B cell (primary cell): ENCODE measurements around the gene CNTNAP2. TPM values are rescaled to one million over a fixed set of nuclear protein-coding genes. Genes with fewer than 3 reads are reported as not detected.

Experiments used
- ATAC-seq: fragments of 200-7000 bp; cut with Tn5 transposase; one replicate; pipeline ENCODE4 v1.10.0; 2021; ENCODE audit warnings: low read depth, mild to moderate bottlenecking, moderate number of reproducible peaks, moderate library complexity
- CTCF ChIA-PET: fragments of 350-600 bp; sonication (Branson Sonifier 250); formaldehyde crosslinking; loops from one replicate; lab custom pipeline; 2021; ENCODE audit warnings: antibody characterized with exemption, inconsistent platforms; lab: Charles Lee
- POLR2A ChIA-PET: fragments of 350-600 bp; sonication (Branson Sonifier 250); formaldehyde crosslinking; loops from one replicate; lab custom pipeline; 2021; ENCODE audit warnings: antibody characterized with exemption; lab: Charles Lee
- DNase-seq: peaks from one replicate; pipeline ENCODE4 v3.0.0; 2013
- H2AFZ ChIP-seq: 2 replicates; pipeline ENCODE4 v1.6.1; 2012; ENCODE audit warnings: mild to moderate bottlenecking, low read depth, low read length; ENCODE audit not compliant: insufficient read depth, poor library complexity, severe bottlenecking
- H3K27ac ChIP-seq, 2 donors: 1 replicate in 1 of 2; 2 replicates in 1 of 2; pipeline ENCODE4 v1.5.1; 2012 to 2013; ENCODE audit warnings: low read length in 2 of 2, mild to moderate bottlenecking in 2 of 2, moderate library complexity in 1 of 2
- H3K27me3 ChIP-seq, 4 experiments: fragments of 200-600 bp in 1 of 4; sonication (generic) in 1 of 4; replicated peaks in 1 of 4; 1 replicate in 2 of 4; 2 replicates in 2 of 4; pipeline versions ENCODE4 v1.6.1 to v1.7.0; 2013 to 2016; ENCODE audit warnings: low read length in 3 of 4, mild to moderate bottlenecking in 2 of 4, mixed read lengths in 1 of 4, moderate library complexity in 1 of 4; ENCODE audit not compliant: insufficient read depth in 4 of 4, control insufficient read depth in 3 of 4; ENCODE audit errors: control extremely low read depth in 1 of 4
- H3K36me3 ChIP-seq, 2 experiments: replicated peaks in 1 of 2; 1 replicate in 1 of 2; 2 replicates in 1 of 2; pipeline versions ENCODE4 v1.6.1 to v1.7.1; 2013; ENCODE audit warnings: low read length in 1 of 2; ENCODE audit not compliant: insufficient read depth in 2 of 2, control insufficient read depth in 1 of 2; ENCODE audit errors: control extremely low read depth in 1 of 2, extremely low read depth in 1 of 2
- H3K4me1 ChIP-seq, 2 donors: fragments of 200-600 bp in 1 of 2; sonication (generic) in 1 of 2; 1 replicate in 1 of 2; 2 replicates in 1 of 2; pipeline versions ENCODE4 v1.5.1 to v1.6.1; 2013 to 2017; ENCODE audit warnings: low read length in 2 of 2; ENCODE audit not compliant: control insufficient read depth in 2 of 2, insufficient read depth in 2 of 2
- H3K4me2 ChIP-seq: replicated peaks from 2 replicates; pipeline ENCODE3; 2012; ENCODE audit warnings: mild to moderate bottlenecking, low read depth, low read length; ENCODE audit not compliant: poor library complexity, severe bottlenecking
- H3K4me3 ChIP-seq, 5 experiments: fragments of 200-600 bp in 1 of 5; sonication (generic) in 1 of 5; 1 replicate in 3 of 5; 2 replicates in 2 of 5; pipeline versions ENCODE4 v1.5.1 to v1.7.0; 2011 to 2016; ENCODE audit warnings: low read length in 4 of 5, mild to moderate bottlenecking in 4 of 5, low read depth in 2 of 5, control low read depth in 1 of 5, moderate library complexity in 1 of 5; ENCODE audit not compliant: insufficient read depth in 1 of 5; ENCODE audit errors: control extremely low read depth in 1 of 5, extremely low read depth in 1 of 5
- H3K79me2 ChIP-seq: fragments of 200-600 bp; sonication (generic); one replicate; pipeline ENCODE4 v1.6.0; 2016; ENCODE audit warnings: low read length; ENCODE audit not compliant: control insufficient read depth, insufficient read depth
- H3K9ac ChIP-seq: fragments of 200-600 bp; sonication (generic); 2 replicates; pipeline ENCODE4 v1.6.1; 2017; ENCODE audit warnings: mild to moderate bottlenecking, low read length, moderate library complexity
- H3K9me3 ChIP-seq, 3 donors: one replicate each; pipeline versions ENCODE4 v1.6.1 to v1.7.1; 2013; ENCODE audit warnings: low read length in 2 of 3; ENCODE audit not compliant: control insufficient read depth in 2 of 3, insufficient read depth in 1 of 3; ENCODE audit errors: control extremely low read depth in 1 of 3
- H4K20me1 ChIP-seq: 2 replicates; pipeline ENCODE4 v1.6.0; 2012; ENCODE audit warnings: mild to moderate bottlenecking, low read length; ENCODE audit not compliant: insufficient read depth, control insufficient read depth, poor library complexity, severe bottlenecking
- H3K27ac Mint-ChIP-seq: one replicate; pipeline ENCODE4 v1.8.0; 2021; ENCODE audit warnings: mixed read lengths
- H3K27me3 Mint-ChIP-seq: one replicate; pipeline ENCODE4 v1.8.0; 2021; ENCODE audit warnings: mixed read lengths
- H3K4me1 Mint-ChIP-seq: one replicate; pipeline ENCODE4 v1.8.0; 2021; ENCODE audit warnings: mixed read lengths
- H3K4me3 Mint-ChIP-seq: one replicate; pipeline ENCODE4 v1.8.0; 2021; ENCODE audit warnings: mixed read lengths
- H3K9me3 Mint-ChIP-seq: one replicate; pipeline ENCODE4 v1.8.0; 2022; ENCODE audit warnings: mixed read lengths; ENCODE audit not compliant: insufficient read depth
- EZH2 ChIP-seq: IDR thresholded peaks from 2 replicates; pipeline ENCODE4 v1.6.1; 2012; ENCODE audit warnings: borderline replicate concordance, low read depth, mild to moderate bottlenecking, moderate library complexity, low read length; ENCODE audit not compliant: insufficient read depth, poor library complexity, severe bottlenecking
- WGBS: methylation state at CpG from one replicate; pipeline ENCODE4 v1.1.5; 2013; ENCODE audit warnings: missing lambda C conversion rate; ENCODE audit not compliant: insufficient coverage; 5-methylcytosine and 5-hydroxymethylcytosine counted together
- intact Hi-C: fragments of 100-400 bp; cut with micrococcal nuclease; formaldehyde crosslinking; loops from one replicate; pipeline ENCODE4 v1.10.0; 2022
- polyA plus RNA-seq: library from polyadenylated mRNA; depleted of rRNA; stranded (reverse); fragments of >200 nt; gene quantifications from 2 replicates; pipeline ENCODE4 v1.2.3, GENCODE V29; 2012
- total RNA-seq, 2 donors: library from RNA; stranded (reverse); fragments of 120-200 nt in 1 of 2; gene quantifications; 1 replicate in 1 of 2; 2 replicates in 1 of 2; pipeline versions ENCODE4 v1.2.3 to v1.2.4, GENCODE V29; 2013 to 2022
- TF ChIP-seq, protein P1 (sequence below): fragments of 200-600 bp; IDR thresholded peaks from one replicate; pipeline ENCODE4 v1.8.0; 2022; ENCODE audit warnings: antibody characterized with exemption, mild to moderate bottlenecking

The CNTNAP2 gene
- total and polyA plus RNA-seq, 2 donors (not counting 1 experiment from before 2014, with no cell fraction given), result 7.4 to 16.6 TPM

DNA sequence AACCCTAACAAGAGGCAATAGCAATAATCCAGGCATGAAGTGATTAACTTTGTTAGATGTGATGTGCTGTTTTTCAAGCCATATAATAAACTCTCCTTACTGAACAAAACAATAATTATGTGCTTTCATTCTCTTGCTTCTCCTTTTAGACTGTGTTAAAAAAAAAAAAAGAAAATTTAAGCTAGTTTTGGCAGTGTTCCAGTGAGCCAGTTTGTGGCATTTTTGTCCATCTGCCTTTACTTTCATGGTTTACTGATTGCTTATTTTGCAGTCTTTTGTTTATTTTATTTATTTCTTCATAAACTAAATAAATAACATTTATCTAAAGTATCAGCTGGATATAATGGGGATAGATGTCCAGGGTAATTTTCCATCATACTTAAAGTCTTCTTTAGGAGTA, 625.3 kb downstream of the CNTNAP2 start:
- Histone ChIP-seq H3K4me1 (no peaks in the 10 kb centered on the region), H3K9me3 (peaks cover 0 to 8% (median 5%) of the 10 kb centered on the region in 3 donors), H4K20me1 (no peaks in the 10 kb centered on the region), H3K36me3 (no peaks in the 10 kb centered on the region), H2AFZ (no peak overlapping the region), H3K9ac (no peak overlapping the region), H3K27ac (no peak overlapping the region), H3K27me3 (no peaks in the 10 kb centered on the region), H3K4me2 (no peak overlapping the region), H3K79me2 (no peaks in the 10 kb centered on the region), H3K4me3 (no peak overlapping the region)
- TF ChIP-seq, protein P1, sequence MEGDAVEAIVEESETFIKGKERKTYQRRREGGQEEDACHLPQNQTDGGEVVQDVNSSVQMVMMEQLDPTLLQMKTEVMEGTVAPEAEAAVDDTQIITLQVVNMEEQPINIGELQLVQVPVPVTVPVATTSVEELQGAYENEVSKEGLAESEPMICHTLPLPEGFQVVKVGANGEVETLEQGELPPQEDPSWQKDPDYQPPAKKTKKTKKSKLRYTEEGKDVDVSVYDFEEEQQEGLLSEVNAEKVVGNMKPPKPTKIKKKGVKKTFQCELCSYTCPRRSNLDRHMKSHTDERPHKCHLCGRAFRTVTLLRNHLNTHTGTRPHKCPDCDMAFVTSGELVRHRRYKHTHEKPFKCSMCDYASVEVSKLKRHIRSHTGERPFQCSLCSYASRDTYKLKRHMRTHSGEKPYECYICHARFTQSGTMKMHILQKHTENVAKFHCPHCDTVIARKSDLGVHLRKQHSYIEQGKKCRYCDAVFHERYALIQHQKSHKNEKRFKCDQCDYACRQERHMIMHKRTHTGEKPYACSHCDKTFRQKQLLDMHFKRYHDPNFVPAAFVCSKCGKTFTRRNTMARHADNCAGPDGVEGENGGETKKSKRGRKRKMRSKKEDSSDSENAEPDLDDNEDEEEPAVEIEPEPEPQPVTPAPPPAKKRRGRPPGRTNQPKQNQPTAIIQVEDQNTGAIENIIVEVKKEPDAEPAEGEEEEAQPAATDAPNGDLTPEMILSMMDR, result no peak
- no peak for TF ChIP-seq EZH2
- H3K27ac Mint-ChIP-seq, result no peak overlapping the region
- no peaks in the 10 kb centered on the region for H3K27me3 Mint-ChIP-seq
- H3K4me3 Mint-ChIP-seq, result no peak overlapping the region
- POLR2A ChIA-PET, result no interaction called here
- DNase-seq, result no peak
- no peak for ATAC-seq
- intact Hi-C loops, result no loop called here
- CTCF ChIA-PET, result no interaction called here
- peaks cover 14% of the 10 kb centered on the region for H3K9me3 Mint-ChIP-seq
- H3K4me1 Mint-ChIP-seq, result no peaks in the 10 kb centered on the region

DNA sequence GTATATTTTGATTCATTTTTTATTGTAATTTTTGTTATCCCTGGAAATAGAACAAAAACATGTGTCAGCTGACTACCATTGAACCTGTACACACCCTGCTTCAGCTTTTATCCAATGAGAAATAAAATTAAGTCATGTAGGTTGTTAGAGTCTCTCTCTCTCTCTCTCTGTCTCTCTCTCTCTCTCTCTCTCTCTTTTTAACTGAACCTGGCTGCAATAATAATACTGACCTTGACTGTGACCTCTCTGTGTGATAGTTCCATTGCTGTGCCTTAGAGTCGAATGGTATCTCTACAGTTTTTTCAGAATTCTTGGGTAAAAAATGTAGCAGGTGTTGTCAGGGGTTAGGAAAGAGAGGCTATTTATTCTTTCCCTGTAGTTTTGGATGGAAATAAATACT, 637.8 kb downstream of the CNTNAP2 start:
- Histone ChIP-seq H3K27ac (no peak overlapping the region), H3K4me3 (no peak overlapping the region), H3K4me2 (no peak overlapping the region), H3K27me3 (no peaks in the 10 kb centered on the region), H3K79me2 (no peaks in the 10 kb centered on the region), H3K4me1 (no peaks in the 10 kb centered on the region), H3K9ac (no peak overlapping the region), H3K36me3 (no peaks in the 10 kb centered on the region), H3K9me3 (no peaks in the 10 kb centered on the region), H4K20me1 (no peaks in the 10 kb centered on the region), H2AFZ (no peak overlapping the region)
- no peaks in the 10 kb centered on the region for H3K4me1 Mint-ChIP-seq
- ATAC-seq (no peak), DNase-seq (no peak)
- H3K27me3 Mint-ChIP-seq, result no peaks in the 10 kb centered on the region
- WGBS, result no CpG with 5 or more reads among the region's 1 CpG
- ChIA-PET POLR2A (no interaction called here), CTCF (no interaction called here)
- no peak overlapping the region for H3K27ac Mint-ChIP-seq
- no peak overlapping the region for H3K4me3 Mint-ChIP-seq
- no peak for TF ChIP-seq EZH2
- TF ChIP-seq, protein P1, result no peak
- peaks cover 9% of the 10 kb centered on the region for H3K9me3 Mint-ChIP-seq
- intact Hi-C loops, result no loop called here
